ENCODE results near the gene CTNNBL1.
A peak's percentile ranks its signal among the peaks of the same experiment; 100 is the strongest.
"Not testable (repeated sequence)": the region's sequence is repeated elsewhere in the genome, so short reads cannot be mapped to it uniquely, and the experiment has no call there.

CTNNBL1 gene

DNA sequence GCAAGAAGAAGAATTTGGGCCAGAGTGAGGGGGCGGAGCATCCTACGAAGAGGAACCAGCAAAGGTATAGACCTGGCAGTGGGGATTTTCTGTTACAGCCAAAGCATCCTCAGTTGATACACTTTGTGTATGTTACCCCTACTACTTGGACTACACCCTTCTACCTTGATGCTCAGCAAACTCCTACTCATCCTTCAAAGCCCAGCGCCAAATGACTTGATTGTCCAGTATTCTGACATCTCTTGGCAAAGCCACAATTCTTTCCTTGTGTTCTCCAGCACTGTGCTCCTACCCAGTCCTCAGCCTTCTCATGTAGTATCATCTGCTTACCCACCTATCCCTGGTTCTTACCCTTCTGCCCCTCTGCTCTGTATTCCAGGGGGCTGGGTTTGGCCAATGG, 21.7 kb upstream of the CTNNBL1 start:
- peaks cover 21% of the 10 kb centered on the region for H3K27me3 ChIP-seq (replicated peaks)
- in situ Hi-C loops (cut with HindIII; ENCODE audit: low pct_ligation_motif_present, low sequenced_read_pairs): no loop called here
- H3K4me3 ChIP-seq (ENCODE audit: low read depth, low read length): no peak overlapping the region
- no peak for TF ChIP-seq CTCF (IDR thresholded peaks at IDR 0.05; ENCODE audit: low read depth, low read length, missing control alignments)
- no peak overlapping the region for H3K27ac ChIP-seq
- DNase-seq: no peak
- no peaks in the 10 kb centered on the region for H3K36me3 ChIP-seq (replicated peaks)

DNA sequence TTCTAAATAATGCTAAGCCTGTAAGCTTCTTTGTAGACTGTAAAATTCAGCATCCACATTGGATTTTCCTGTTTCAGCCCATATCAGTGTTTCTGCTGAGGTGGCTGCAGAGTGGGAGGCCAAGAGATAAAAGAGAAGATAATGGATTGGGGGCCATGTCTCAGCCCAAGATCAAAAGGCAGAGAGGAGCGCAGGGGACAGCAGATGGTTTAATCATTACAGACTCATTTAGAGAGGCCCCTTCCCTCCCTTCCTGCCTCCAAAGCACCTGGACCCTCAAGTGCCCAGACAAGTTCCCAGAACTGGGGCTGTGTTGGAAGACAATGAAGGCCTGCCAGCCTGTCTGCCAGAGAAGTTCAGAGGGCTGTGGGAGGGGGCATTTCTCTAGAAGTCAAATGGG, 20.4 kb upstream of the CTNNBL1 start:
- Histone ChIP-seq H3K4me3 (ENCODE audit: low read depth, low read length) (no peak overlapping the region), H3K27ac (no peak overlapping the region), H3K36me3 (replicated peaks) (no peaks in the 10 kb centered on the region), H3K27me3 (replicated peaks) (peaks cover 23% of the 10 kb centered on the region)
- TF ChIP-seq CTCF (IDR thresholded peaks at IDR 0.05; ENCODE audit: low read depth, low read length, missing control alignments): no peak
- no peak for DNase-seq
- in situ Hi-C loops (cut with HindIII; ENCODE audit: low pct_ligation_motif_present, low sequenced_read_pairs): no loop called here

- H3K27me3 ChIP-seq (replicated peaks): peaks cover 4% of the 10 kb centered on the region
- no peak overlapping the region for H3K27ac ChIP-seq
- TF ChIP-seq CTCF (IDR thresholded peaks at IDR 0.05; ENCODE audit: low read depth, low read length, missing control alignments): no peak
- DNase-seq: no peak
- H3K4me3 ChIP-seq (ENCODE audit: low read depth, low read length): no peak overlapping the region
- in situ Hi-C loops (cut with HindIII; ENCODE audit: low pct_ligation_motif_present, low sequenced_read_pairs): no loop called here
- no peaks in the 10 kb centered on the region for H3K36me3 ChIP-seq (replicated peaks)
Observed at GRCh38 chr20:37676440-37676839, 17.4 kb upstream of the CTNNBL1 start.

- in situ Hi-C loops (cut with HindIII; ENCODE audit: low pct_ligation_motif_present, low sequenced_read_pairs): no loop called here
- Histone ChIP-seq H3K36me3 (replicated peaks) (no peaks in the 10 kb centered on the region), H3K4me3 (ENCODE audit: low read depth, low read length) (no peak overlapping the region), H3K27ac (no peak overlapping the region), H3K27me3 (replicated peaks) (peaks cover 2% of the 10 kb centered on the region)
- DNase-seq: no peak
- no peak for TF ChIP-seq CTCF (IDR thresholded peaks at IDR 0.05; ENCODE audit: low read depth, low read length, missing control alignments)
Observed at GRCh38 chr20:37677969-37678861, 15.6 kb upstream of the CTNNBL1 start.

DNA sequence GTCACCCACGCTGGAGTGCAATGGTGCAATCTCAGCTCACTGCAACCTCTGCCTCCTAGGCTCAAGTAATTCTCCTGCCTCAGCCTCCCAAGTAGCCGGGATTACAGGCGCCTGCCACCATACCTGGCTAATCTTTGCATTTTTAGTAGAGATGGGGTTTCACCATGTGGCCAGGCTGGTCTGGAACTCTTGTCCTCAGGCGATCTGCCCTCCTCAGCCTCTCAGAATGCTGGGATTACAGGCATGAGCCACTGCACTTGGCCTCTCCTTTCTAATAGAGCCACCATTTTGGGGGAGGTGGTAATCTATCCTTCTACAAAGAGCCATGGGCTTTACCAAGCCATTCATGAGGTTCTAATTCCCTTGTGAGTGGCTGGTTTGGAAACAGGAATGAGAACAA, 14.1 kb upstream of the CTNNBL1 start:
- in situ Hi-C loops (cut with HindIII; ENCODE audit: low pct_ligation_motif_present, low sequenced_read_pairs); DNase-seq; H3K27me3 ChIP-seq (replicated peaks); H3K27ac ChIP-seq; H3K36me3 ChIP-seq (replicated peaks); H3K4me3 ChIP-seq (ENCODE audit: low read depth, low read length): not testable (repeated sequence)

- Histone ChIP-seq H3K27ac (no peak overlapping the region), H3K4me3 (ENCODE audit: low read depth, low read length) (no peak overlapping the region), H3K27me3 (replicated peaks) (peaks cover 2% of the 10 kb centered on the region), H3K36me3 (replicated peaks) (no peaks in the 10 kb centered on the region)
- TF ChIP-seq CTCF (IDR thresholded peaks at IDR 0.05; ENCODE audit: low read depth, low read length, missing control alignments): no peak
- peak; percentile 15 for DNase-seq
- in situ Hi-C loops (cut with HindIII; ENCODE audit: low pct_ligation_motif_present, low sequenced_read_pairs): no loop called here
Observed at GRCh38 chr20:37680420-37680819, 13.4 kb upstream of the CTNNBL1 start.

Measured in brain microvascular endothelial cell (primary cell).